GM23338 (cell line): ENCODE measurements around the gene SEMA4D. TPM values are rescaled to one million over a fixed set of nuclear protein-coding genes. Genes with fewer than 3 reads are reported as not detected.
A peak's percentile ranks its signal among the peaks of the same experiment; 100 is the strongest.

ENCODE experiments used
- ATAC-seq: fragments of 200-7000 bp; cut with Tn5 transposase; 3 replicates; pipeline ENCODE4 v1.9.1; 2020
- DNase-seq: peaks from one replicate; pipeline ENCODE4 v3.0.0-alpha.2; 2015; ENCODE audit warnings: low spot score
- H2AFZ ChIP-seq: fragments of 200-600 bp; sonication (generic); 2 replicates; pipeline ENCODE4 v1.8.0; 2016; ENCODE audit warnings: antibody characterized with exemption, mild to moderate bottlenecking, moderate library complexity
- H3F3A ChIP-seq: fragments of 200-600 bp; sonication (generic); replicated peaks from 2 replicates; pipeline ENCODE4 v1.8.0; 2017; ENCODE audit warnings: antibody characterized with exemption, mixed run types, low read depth
- H3K27ac ChIP-seq: fragments of 200-600 bp; sonication (generic); 2 replicates; pipeline ENCODE4 v1.6.1; 2016; ENCODE audit warnings: low read depth
- H3K27me3 ChIP-seq: fragments of 200-600 bp; sonication (generic); 2 replicates; pipeline ENCODE4 v1.8.0; 2016; ENCODE audit warnings: mild to moderate bottlenecking, mixed run types, moderate library complexity; ENCODE audit not compliant: insufficient read depth
- H3K36me3 ChIP-seq: fragments of 200-600 bp; sonication (generic); 2 replicates; pipeline ENCODE4 v1.8.0; 2016; ENCODE audit warnings: mild to moderate bottlenecking; ENCODE audit not compliant: insufficient read depth
- H3K4me1 ChIP-seq: fragments of 200-600 bp; sonication (generic); 2 replicates; pipeline ENCODE4 v1.8.0; 2016; ENCODE audit warnings: mild to moderate bottlenecking, moderate library complexity; ENCODE audit not compliant: insufficient read depth
- H3K4me2 ChIP-seq: fragments of 200-600 bp; sonication (generic); 2 replicates; pipeline ENCODE4 v1.7.1; 2017; ENCODE audit warnings: mixed run types
- H3K4me3 ChIP-seq: fragments of 200-600 bp; sonication (generic); 2 replicates; pipeline ENCODE4 v1.6.1; 2016; ENCODE audit warnings: mixed run types
- H3K79me2 ChIP-seq: fragments of 200-600 bp; sonication (generic); replicated peaks from 2 replicates; pipeline ENCODE4 v1.8.0; 2017; ENCODE audit warnings: mild to moderate bottlenecking; ENCODE audit not compliant: insufficient read depth
- H3K9me2 ChIP-seq: fragments of 200-600 bp; sonication (generic); 2 replicates; pipeline ENCODE4 v1.8.0; 2017; ENCODE audit not compliant: insufficient read depth
- H4K20me1 ChIP-seq: fragments of 200-600 bp; sonication (generic); replicated peaks from 2 replicates; pipeline ENCODE4 v1.8.0; 2017; ENCODE audit warnings: mild to moderate bottlenecking; ENCODE audit not compliant: insufficient read depth
- H3K27ac Mint-ChIP-seq: 2 replicates; pipeline ENCODE4 v1.8.0; 2020; ENCODE audit warnings: inconsistent platforms, mild to moderate bottlenecking, moderate library complexity, mixed read lengths
- H3K27me3 Mint-ChIP-seq: 3 replicates; pipeline ENCODE4 v1.8.0; 2022; ENCODE audit warnings: low read depth, mild to moderate bottlenecking, moderate library complexity, mixed read lengths, inconsistent platforms; ENCODE audit not compliant: insufficient read depth, poor library complexity
- H3K36me3 Mint-ChIP-seq: 3 replicates; pipeline ENCODE4 v1.8.0; 2021; ENCODE audit warnings: low read depth, mild to moderate bottlenecking, inconsistent platforms, moderate library complexity, mixed read lengths
- H3K4me1 Mint-ChIP-seq: 3 replicates; pipeline ENCODE4 v1.8.0; 2020; ENCODE audit warnings: mild to moderate bottlenecking, inconsistent platforms, mixed read lengths
- H3K4me3 Mint-ChIP-seq: 3 replicates; pipeline ENCODE4 v1.8.0; 2021; ENCODE audit warnings: moderate library complexity, mild to moderate bottlenecking, inconsistent platforms, mixed read lengths
- H3K9me3 Mint-ChIP-seq: 3 replicates; pipeline ENCODE4 v1.8.0; 2020; ENCODE audit warnings: moderate library complexity, mild to moderate bottlenecking, inconsistent platforms, mixed read lengths
- CREB1 ChIP-seq: fragments of 250-450 bp; sonication (Bioruptor Pico); IDR thresholded peaks from 2 replicates; pipeline ENCODE4 v1.5.0; 2020; ENCODE audit warnings: low read depth, mild to moderate bottlenecking, moderate library complexity
- CTCF ChIP-seq, 2 experiments: fragments of 200-600 bp in 1 of 2; sonication (generic) in 1 of 2; conservative IDR thresholded peaks; 2 replicates each; pipeline versions ENCODE4 v1.5.1 to v1.6.1; 2016 to 2017; ENCODE audit warnings: antibody characterized with exemption in 2 of 2, low read depth in 2 of 2, mild to moderate bottlenecking in 2 of 2, moderate library complexity in 1 of 2
- ETS1 ChIP-seq: IDR thresholded peaks from 2 replicates; pipeline ENCODE4 v1.6.1; 2016; ENCODE audit warnings: antibody characterized with exemption
- EZH2 ChIP-seq: fragments of 200-600 bp; sonication (generic); IDR thresholded peaks from one replicate; pipeline ENCODE4 v1.8.0; 2017; ENCODE audit warnings: antibody characterized with exemption, mild to moderate bottlenecking, low read depth; ENCODE audit not compliant: unreplicated experiment
- EZH2phosphoT487 ChIP-seq: fragments of 200-600 bp; sonication (generic); IDR thresholded peaks from one replicate; pipeline ENCODE4 v1.8.1; 2018; ENCODE audit warnings: antibody characterized with exemption; ENCODE audit not compliant: unreplicated experiment
- JUNB ChIP-seq: IDR thresholded peaks from one replicate; pipeline ENCODE4 v1.6.1; 2016; ENCODE audit warnings: antibody characterized with exemption; ENCODE audit not compliant: unreplicated experiment
- NANOG ChIP-seq: IDR thresholded peaks from 2 replicates; pipeline ENCODE4 v1.6.1; 2016; ENCODE audit warnings: antibody characterized with exemption, borderline replicate concordance
- REST ChIP-seq: IDR thresholded peaks from one replicate; pipeline ENCODE4 v1.6.1; 2018; ENCODE audit warnings: antibody characterized with exemption; ENCODE audit not compliant: unreplicated experiment
- polyA plus RNA-seq: library from polyadenylated mRNA; unstranded; fragments of >200 nt; fragmentation: Nextera tagmentation; extraction: Ambion mirVana; gene quantifications from 2 replicates; pipeline ENCODE4 v1.2.1, GENCODE V29; 2016
- total RNA-seq: library from RNA; depleted of rRNA; stranded (reverse); fragments of >200 nt; shearing (Covaris generic); gene quantifications from 2 replicates; pipeline ENCODE4 v1.2.3, GENCODE V29; 2014

SEMA4D gene
- total and polyA plus RNA-seq, 2 experiments from 2014 or later, result 19.3 to 63.0 TPM

GRCh38 chr9:89461265-89461664 is 36.6 kb downstream of the SEMA4D start (continued):
- TF ChIP-seq CTCF (conservative IDR thresholded peaks at IDR 0.05; ENCODE audit: low read depth in 2 of 2) (no peak), EZH2 (no peak), REST (no peak), CREB1 (CRISPR knock-in tag) (no peak), EZH2phosphoT487 (no peak), NANOG (no peak), JUNB (no peak)

- Histone ChIP-seq H3F3A (peaks cover 15% of the 10 kb centered on the region), H4K20me1 (peaks cover 18% of the 10 kb centered on the region; the same call in 1 of the 2 replicates), H3K4me2 (no peak overlapping the region), H3K27ac (no peak overlapping the region), H3K79me2 (peaks cover 90% of the 10 kb centered on the region), H3K27me3 (no peaks in the 10 kb centered on the region), H3K4me1 (peaks cover 51% of the 10 kb centered on the region), H3K9me2 (peaks cover 5% of the 10 kb centered on the region; the same call in 1 of the 2 replicates), H3K36me3 (no peaks in the 10 kb centered on the region), H2AFZ (no peak overlapping the region), H3K4me3 (no peak overlapping the region)
- DNase-seq, result no peak
- peaks cover 16% of the 10 kb centered on the region; the same call in 2 of the 3 replicates for H3K36me3 Mint-ChIP-seq
- no peak overlapping the region for H3K4me3 Mint-ChIP-seq
- H3K27me3 Mint-ChIP-seq, result peaks cover 14% of the 10 kb centered on the region
- peaks cover 4% of the 10 kb centered on the region; the same call in 2 of the 3 replicates for H3K9me3 Mint-ChIP-seq
- H3K4me1 Mint-ChIP-seq, result peaks cover 62% of the 10 kb centered on the region
- ATAC-seq, result no peak
- H3K27ac Mint-ChIP-seq, result peak overlapping the region; percentile 25; the same call in 1 of the 2 replicates
- TF ChIP-seq JUNB (no peak), CTCF (conservative IDR thresholded peaks at IDR 0.05; ENCODE audit: low read depth in 2 of 2) (no peak), ETS1 (no peak)
Observed at GRCh38 chr9:89460551-89460950, 37.4 kb downstream of the SEMA4D start.
